MV-4-11 (cell line): ENCODE data around the gene ZNF10.

ENCODE experiments used
- DNase-seq: peaks from one replicate; lab custom pipeline; 2025; lab: John Stamatoyannopoulos, UW

The ZNF10 gene

GRCh38 chr12:133201888-133202287 lies 71.5 kb downstream of the ZNF10 start:
- DNase-seq = no peak

- DNase-seq = peak; percentile 14
These were observed 72.3 kb downstream of the ZNF10 start for GRCh38 chr12:133202493-133203343.

GRCh38 chr12:133203344-133204263 lies 73.2 kb downstream of the ZNF10 start:
- DNase-seq = no peak

GRCh38 chr12:133204264-133204603 lies 73.8 kb downstream of the ZNF10 start:
- DNase-seq = no peak

- no peak for DNase-seq
These were observed 76.0 kb downstream of the ZNF10 start for GRCh38 chr12:133206390-133206789.
